ENCODE measurements around the gene CA11. TPM values are rescaled to one million over a fixed set of nuclear protein-coding genes. Genes with fewer than 3 reads are reported as not detected.

The CA11 gene
- total RNA-seq, 3 donors from 2014 or later = 1.8 to 19.9 (median 3.7) TPM

DNA sequence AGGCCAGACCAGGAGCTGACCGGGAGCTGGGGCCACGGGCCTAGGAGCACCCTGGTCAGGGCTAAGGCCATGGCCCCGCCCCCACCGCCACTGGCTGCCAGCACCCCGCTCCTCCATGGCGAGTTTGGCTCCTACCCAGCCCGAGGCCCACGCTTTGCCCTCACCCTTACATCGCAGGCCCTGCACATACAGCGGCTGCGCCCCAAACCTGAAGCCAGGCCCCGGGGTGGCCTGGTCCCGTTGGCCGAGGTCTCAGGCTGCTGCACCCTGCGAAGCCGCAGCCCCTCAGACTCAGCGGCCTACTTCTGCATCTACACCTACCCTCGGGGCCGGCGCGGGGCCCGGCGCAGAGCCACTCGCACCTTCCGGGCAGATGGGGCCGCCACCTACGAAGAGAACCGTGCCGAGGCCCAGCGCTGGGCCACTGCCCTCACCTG, 20.1 kb downstream of the CA11 start:
- ATAC-seq = no peak
- H3K36me3 ChIP-seq (ENCODE audit: low read depth) = no peaks in the 10 kb centered on the region
- intact Hi-C loops (cut with DNase I, micrococcal nuclease) = no loop called here
- TF ChIP-seq, protein P1, sequence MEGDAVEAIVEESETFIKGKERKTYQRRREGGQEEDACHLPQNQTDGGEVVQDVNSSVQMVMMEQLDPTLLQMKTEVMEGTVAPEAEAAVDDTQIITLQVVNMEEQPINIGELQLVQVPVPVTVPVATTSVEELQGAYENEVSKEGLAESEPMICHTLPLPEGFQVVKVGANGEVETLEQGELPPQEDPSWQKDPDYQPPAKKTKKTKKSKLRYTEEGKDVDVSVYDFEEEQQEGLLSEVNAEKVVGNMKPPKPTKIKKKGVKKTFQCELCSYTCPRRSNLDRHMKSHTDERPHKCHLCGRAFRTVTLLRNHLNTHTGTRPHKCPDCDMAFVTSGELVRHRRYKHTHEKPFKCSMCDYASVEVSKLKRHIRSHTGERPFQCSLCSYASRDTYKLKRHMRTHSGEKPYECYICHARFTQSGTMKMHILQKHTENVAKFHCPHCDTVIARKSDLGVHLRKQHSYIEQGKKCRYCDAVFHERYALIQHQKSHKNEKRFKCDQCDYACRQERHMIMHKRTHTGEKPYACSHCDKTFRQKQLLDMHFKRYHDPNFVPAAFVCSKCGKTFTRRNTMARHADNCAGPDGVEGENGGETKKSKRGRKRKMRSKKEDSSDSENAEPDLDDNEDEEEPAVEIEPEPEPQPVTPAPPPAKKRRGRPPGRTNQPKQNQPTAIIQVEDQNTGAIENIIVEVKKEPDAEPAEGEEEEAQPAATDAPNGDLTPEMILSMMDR (IDR thresholded peaks at IDR 0.05) = no peak
- no peaks in the 10 kb centered on the region for H3K9me3 ChIP-seq
- peak; percentile 39 to 76 (median 64) for DNase-seq
- no peak overlapping the region for H3K4me3 ChIP-seq
- peaks cover 45% of the 10 kb centered on the region for H3K4me1 ChIP-seq (ENCODE audit: low read depth)

DNA sequence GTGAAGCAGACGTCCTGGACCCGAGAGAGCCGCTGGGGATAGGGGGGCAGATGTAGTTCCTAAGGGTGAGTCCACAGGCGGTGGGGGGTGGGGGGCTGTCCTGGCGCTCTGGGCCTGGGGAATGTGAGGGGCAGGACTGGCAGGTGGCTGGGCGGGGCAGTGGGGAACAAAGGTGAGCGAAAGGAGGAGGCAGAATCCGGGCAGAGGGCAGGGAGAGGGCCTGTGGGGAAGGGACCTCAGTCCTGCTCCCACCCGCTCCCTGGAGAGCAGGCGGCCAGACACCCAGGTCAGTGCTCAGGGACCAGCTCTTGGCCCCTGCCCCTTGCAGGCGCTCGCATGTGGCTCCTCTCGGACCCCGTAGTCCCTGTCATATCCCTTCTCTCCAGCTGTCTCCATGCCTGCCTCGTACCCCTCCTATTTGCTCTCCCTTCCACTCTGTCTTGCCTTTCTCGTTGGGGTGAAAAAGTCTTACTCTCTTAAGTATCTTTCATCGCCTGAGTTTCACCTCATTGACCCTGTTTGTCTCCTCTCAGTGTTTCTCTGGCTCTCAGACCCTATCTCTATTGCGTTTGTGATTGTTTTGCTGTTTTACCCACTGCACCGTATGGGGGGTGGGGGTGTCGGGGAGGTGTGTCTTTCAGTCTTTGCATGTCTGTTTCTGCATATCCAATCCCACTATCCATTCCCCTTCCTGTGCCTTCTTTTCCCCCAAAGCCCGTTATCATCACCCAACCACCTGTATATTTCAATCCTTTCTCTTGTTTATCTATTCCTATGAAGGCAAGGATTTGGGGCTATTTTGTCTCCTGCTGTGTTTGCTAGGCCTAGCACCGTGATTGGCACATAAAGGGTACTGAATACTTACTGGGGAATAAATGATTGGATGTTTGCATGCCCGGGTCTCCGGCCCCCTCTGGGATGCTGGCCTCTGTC, 20.9 kb downstream of the CA11 start:
- peak; percentile 76 to 85 (median 83) for DNase-seq
- intact Hi-C loops (cut with DNase I, micrococcal nuclease) = no loop called here
- TF ChIP-seq, protein P1 (IDR thresholded peaks at IDR 0.05) = no peak
- peaks cover 38% of the 10 kb centered on the region for H3K4me1 ChIP-seq (ENCODE audit: low read depth)
- H3K36me3 ChIP-seq (ENCODE audit: low read depth) = no peaks in the 10 kb centered on the region
- no peaks in the 10 kb centered on the region for H3K9me3 ChIP-seq
- peak; percentile 53 for ATAC-seq
- H3K4me3 ChIP-seq = no peak overlapping the region

- ATAC-seq = peak; percentile 80
- peak; percentile 98 to 99 (median 99) for DNase-seq
- intact Hi-C loops (cut with DNase I, micrococcal nuclease) = no loop called here
- peaks cover 38% of the 10 kb centered on the region for H3K4me1 ChIP-seq (ENCODE audit: low read depth)
- peaks cover 2% of the 10 kb centered on the region for H3K36me3 ChIP-seq (ENCODE audit: low read depth)
- peak overlapping the region; percentile 20 for H3K4me3 ChIP-seq
- TF ChIP-seq, protein P1 (IDR thresholded peaks at IDR 0.05) = no peak
- H3K9me3 ChIP-seq = no peaks in the 10 kb centered on the region
Observed at GRCh38 chr19:48624067-48624594, 21.9 kb downstream of the CA11 start.

GRCh38 chr19:48623556-48624066, 22.4 kb downstream of the CA11 start:
- peaks cover 34% of the 10 kb centered on the region for H3K4me1 ChIP-seq (ENCODE audit: low read depth)
- intact Hi-C loops (cut with DNase I, micrococcal nuclease) = no loop called here
- H3K4me3 ChIP-seq = no peak overlapping the region
- TF ChIP-seq, protein P1 (IDR thresholded peaks at IDR 0.05) = no peak
- DNase-seq (no peak), ATAC-seq (no peak)
- no peaks in the 10 kb centered on the region for H3K9me3 ChIP-seq
- peaks cover 3% of the 10 kb centered on the region for H3K36me3 ChIP-seq (ENCODE audit: low read depth)

DNA sequence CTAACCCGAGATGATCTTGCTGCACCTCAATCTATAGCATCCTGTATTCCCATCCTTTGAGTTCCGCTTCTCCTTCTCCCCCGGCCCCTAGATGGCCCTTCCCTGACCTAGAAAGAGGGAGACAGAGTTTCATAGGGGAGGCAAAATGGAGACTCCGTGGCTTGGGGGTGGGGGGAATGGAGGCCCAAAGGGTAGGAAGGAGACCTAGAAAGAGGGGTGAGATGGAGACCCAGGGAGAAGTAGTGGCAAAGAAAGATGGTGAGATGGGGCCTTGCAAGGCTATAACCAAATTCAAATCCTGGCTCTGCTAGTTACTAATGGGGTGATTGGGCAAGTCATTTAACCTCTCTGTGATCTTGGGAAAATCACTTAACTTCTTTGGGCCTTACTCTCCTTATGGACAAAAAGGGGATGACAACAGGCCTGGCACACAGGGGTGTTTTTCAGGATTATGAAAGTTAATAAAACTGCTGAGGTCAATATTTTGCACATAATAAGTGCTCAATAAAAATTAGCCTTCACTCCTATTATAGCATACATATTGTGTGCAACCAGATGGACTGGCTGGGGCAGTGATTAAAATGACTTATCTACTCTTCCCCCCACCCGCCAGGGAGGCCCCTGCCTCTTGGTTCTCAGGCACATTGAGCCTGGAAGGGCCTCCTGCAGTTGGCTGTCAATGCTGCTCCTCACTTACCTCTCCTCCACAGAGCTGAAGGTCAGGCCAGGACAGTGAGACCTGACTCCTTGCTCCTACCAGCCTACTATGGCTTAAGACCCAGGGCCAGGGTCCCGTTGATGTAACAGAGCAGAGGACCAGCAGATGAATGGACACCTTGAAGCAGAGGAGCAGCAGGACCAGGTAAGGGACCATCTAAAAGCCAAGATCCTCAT, 26.0 kb downstream of the CA11 start:
- intact Hi-C loops (cut with DNase I, micrococcal nuclease) = no loop called here

More for the DNA sequence above, 26.0 kb downstream of the CA11 start:
- Histone ChIP-seq H3K4me3 (peak overlapping the region; percentile 86), H3K9me3 (no peaks in the 10 kb centered on the region), H3K36me3 (ENCODE audit: low read depth) (peaks cover 3% of the 10 kb centered on the region), H3K4me1 (ENCODE audit: low read depth) (peaks cover 44% of the 10 kb centered on the region)
- TF ChIP-seq, protein P1 (IDR thresholded peaks at IDR 0.05) = peak; percentile 10
- ATAC-seq (no peak), DNase-seq (no peak)

Data from mucosa of descending colon (tissue), 3 donors.